ENCODE measurements around the gene RNF207. TPM values are rescaled to one million over a fixed set of nuclear protein-coding genes. Genes with fewer than 3 reads are reported as not detected.

The RNF207 gene
- total RNA-seq, 1 donor from 2014 or later, result not detected

GRCh38 chr1:6261615-6261995 lies 55.7 kb downstream of the RNF207 start:
- Mint-ChIP-seq H3K27me3 (ENCODE audit: unreplicated experiment) (peaks cover 23% of the 10 kb centered on the region), H3K36me3 (ENCODE audit: low read depth, unreplicated experiment) (no peaks in the 10 kb centered on the region), H3K9me3 (ENCODE audit: unreplicated experiment) (no peaks in the 10 kb centered on the region), H3K4me1 (ENCODE audit: unreplicated experiment) (no peaks in the 10 kb centered on the region), H3K27ac (ENCODE audit: unreplicated experiment) (no peak overlapping the region), H3K4me3 (ENCODE audit: unreplicated experiment) (peak overlapping the region; percentile 42)
- TF ChIP-seq, protein P1, sequence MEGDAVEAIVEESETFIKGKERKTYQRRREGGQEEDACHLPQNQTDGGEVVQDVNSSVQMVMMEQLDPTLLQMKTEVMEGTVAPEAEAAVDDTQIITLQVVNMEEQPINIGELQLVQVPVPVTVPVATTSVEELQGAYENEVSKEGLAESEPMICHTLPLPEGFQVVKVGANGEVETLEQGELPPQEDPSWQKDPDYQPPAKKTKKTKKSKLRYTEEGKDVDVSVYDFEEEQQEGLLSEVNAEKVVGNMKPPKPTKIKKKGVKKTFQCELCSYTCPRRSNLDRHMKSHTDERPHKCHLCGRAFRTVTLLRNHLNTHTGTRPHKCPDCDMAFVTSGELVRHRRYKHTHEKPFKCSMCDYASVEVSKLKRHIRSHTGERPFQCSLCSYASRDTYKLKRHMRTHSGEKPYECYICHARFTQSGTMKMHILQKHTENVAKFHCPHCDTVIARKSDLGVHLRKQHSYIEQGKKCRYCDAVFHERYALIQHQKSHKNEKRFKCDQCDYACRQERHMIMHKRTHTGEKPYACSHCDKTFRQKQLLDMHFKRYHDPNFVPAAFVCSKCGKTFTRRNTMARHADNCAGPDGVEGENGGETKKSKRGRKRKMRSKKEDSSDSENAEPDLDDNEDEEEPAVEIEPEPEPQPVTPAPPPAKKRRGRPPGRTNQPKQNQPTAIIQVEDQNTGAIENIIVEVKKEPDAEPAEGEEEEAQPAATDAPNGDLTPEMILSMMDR (IDR thresholded peaks at IDR 0.05; ENCODE audit: unreplicated experiment), result no peak
- DNase-seq (ENCODE audit: low spot score), result no peak

DNA sequence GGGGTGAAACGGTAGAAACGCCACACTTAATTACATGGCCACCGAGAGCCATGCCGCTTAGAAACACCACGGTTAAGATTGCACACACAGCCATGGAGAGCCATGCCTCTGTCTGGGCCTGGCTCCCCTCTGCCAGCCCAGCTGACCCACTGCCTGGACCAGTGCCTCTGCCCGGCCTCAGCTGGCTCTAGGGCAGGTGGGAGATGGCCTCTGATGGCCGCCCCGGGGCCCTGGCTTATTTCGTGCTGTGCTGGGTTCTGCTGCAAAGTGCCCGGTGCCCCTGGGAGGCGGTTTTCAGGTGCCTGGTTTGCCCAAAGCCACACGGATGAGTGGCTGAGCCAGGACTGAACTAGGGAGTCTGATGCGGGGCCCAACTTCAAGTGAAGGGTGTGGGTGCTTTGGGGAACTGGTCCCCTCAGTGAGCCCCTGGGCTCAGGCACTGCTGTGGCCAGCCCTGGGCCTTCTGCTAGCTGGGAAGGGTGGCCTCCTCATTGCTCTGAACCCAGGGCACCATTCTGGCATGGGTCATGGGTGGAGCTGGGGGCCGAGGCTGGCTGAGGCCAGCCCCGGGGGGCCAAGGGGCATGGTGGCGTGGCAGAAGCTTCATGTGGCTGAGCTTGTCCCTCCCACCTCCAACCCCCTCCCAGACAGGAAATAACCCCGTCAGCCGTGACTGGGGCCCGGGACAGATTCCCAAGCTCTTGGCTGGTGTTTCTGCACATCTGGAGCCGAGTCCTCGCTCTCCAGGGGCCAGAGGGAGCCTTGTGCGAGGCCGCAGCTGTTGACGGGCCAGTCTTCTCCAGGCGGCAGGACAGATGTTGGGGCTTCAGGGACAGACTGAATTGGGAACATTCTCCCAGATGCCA lies 56.9 kb downstream of the RNF207 start:
- Mint-ChIP-seq H3K4me1 (ENCODE audit: unreplicated experiment) (no peaks in the 10 kb centered on the region), H3K4me3 (ENCODE audit: unreplicated experiment) (no peak overlapping the region), H3K27me3 (ENCODE audit: unreplicated experiment) (peaks cover 24% of the 10 kb centered on the region), H3K9me3 (ENCODE audit: unreplicated experiment) (no peaks in the 10 kb centered on the region), H3K27ac (ENCODE audit: unreplicated experiment) (no peak overlapping the region), H3K36me3 (ENCODE audit: low read depth, unreplicated experiment) (no peaks in the 10 kb centered on the region)
- TF ChIP-seq, protein P1 (IDR thresholded peaks at IDR 0.05; ENCODE audit: unreplicated experiment), result no peak
- no peak for DNase-seq (ENCODE audit: low spot score)

DNA sequence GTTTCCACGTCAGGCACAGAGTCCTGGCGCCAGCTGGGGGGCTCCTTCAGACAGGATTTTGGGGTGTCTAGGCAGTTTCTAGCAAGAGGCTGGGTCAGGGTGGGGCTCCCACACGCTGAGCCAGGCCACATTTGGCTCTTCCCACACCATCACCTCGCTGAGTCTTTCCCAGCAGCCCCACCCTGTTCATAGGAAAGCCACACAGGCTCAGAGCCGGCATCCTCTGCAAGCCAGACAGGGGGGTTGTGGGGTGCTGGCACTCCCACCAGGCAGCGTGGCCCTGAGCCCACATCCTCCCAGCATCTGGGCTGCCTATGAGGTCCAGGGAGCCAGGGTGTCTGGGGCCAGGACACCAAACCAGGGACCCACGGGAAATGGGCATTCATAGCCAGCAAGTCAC lies 57.8 kb downstream of the RNF207 start:
- no peak for DNase-seq (ENCODE audit: low spot score)
- Mint-ChIP-seq H3K27me3 (ENCODE audit: unreplicated experiment) (peaks cover 22% of the 10 kb centered on the region), H3K27ac (ENCODE audit: unreplicated experiment) (no peak overlapping the region), H3K4me3 (ENCODE audit: unreplicated experiment) (no peak overlapping the region), H3K4me1 (ENCODE audit: unreplicated experiment) (no peaks in the 10 kb centered on the region), H3K9me3 (ENCODE audit: unreplicated experiment) (no peaks in the 10 kb centered on the region), H3K36me3 (ENCODE audit: low read depth, unreplicated experiment) (no peaks in the 10 kb centered on the region)
- TF ChIP-seq, protein P1 (IDR thresholded peaks at IDR 0.05; ENCODE audit: unreplicated experiment), result no peak

DNA sequence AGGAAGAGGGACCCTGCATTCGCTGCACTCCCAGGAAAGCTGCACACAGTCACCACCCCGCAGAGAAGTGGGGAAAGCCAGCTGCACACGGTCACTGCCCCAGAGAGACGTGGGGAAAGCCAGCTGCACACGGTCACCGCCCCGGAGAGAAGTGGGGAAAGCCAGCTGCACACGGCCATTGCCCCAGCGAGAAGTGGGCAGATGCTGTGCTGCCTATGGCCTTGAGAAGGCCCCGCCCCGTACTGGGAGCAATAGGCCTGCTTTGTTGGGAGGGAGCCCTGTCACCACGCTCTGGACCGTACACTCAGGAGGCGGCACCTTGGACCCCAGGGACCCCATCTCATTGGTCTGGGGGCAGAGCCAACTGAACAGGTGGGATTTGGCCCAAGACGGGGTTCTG lies 59.2 kb downstream of the RNF207 start:
- Mint-ChIP-seq H3K27me3 (ENCODE audit: unreplicated experiment) (peaks cover 16% of the 10 kb centered on the region), H3K9me3 (ENCODE audit: unreplicated experiment) (no peaks in the 10 kb centered on the region), H3K27ac (ENCODE audit: unreplicated experiment) (no peak overlapping the region), H3K4me3 (ENCODE audit: unreplicated experiment) (no peak overlapping the region), H3K36me3 (ENCODE audit: low read depth, unreplicated experiment) (no peaks in the 10 kb centered on the region), H3K4me1 (ENCODE audit: unreplicated experiment) (no peaks in the 10 kb centered on the region)
- TF ChIP-seq, protein P1 (IDR thresholded peaks at IDR 0.05; ENCODE audit: unreplicated experiment), result no peak
- DNase-seq (ENCODE audit: low spot score), result no peak

- H3K36me3 Mint-ChIP-seq (ENCODE audit: low read depth, unreplicated experiment), result no peaks in the 10 kb centered on the region
- no peak for DNase-seq (ENCODE audit: low spot score)
- no peaks in the 10 kb centered on the region for H3K9me3 Mint-ChIP-seq (ENCODE audit: unreplicated experiment)
- H3K27me3 Mint-ChIP-seq (ENCODE audit: unreplicated experiment), result peaks cover 18% of the 10 kb centered on the region
- H3K4me3 Mint-ChIP-seq (ENCODE audit: unreplicated experiment), result no peak overlapping the region
- no peak overlapping the region for H3K27ac Mint-ChIP-seq (ENCODE audit: unreplicated experiment)
- no peaks in the 10 kb centered on the region for H3K4me1 Mint-ChIP-seq (ENCODE audit: unreplicated experiment)
- TF ChIP-seq, protein P1 (IDR thresholded peaks at IDR 0.05; ENCODE audit: unreplicated experiment), result no peak
These were observed 60.7 kb downstream of the RNF207 start for GRCh38 chr1:6266641-6267040.
